Measurements from ENCODE around the gene CCDC182.

Gene CCDC182

DNA sequence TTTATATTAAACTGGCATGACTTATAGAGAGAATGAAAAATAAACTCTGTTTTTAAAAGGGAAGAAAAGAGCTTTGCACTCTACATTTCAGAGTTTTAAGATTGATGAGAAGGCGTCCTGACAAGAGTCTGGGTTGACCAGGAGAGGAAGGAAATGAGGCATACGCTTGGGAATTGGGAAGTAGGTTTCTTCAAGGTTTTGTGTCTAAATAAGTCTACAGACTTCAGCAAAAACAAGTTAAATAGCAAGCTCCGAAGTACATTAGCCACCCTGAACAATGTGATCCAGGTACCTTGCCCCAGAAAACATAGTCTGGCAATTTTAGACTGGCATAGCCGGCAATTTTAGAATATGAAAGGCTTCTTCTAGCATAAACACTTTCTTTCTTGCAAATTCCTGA, 28.5 kb upstream of the CCDC182 start:
- no peaks in the 10 kb centered on the region for H3F3A ChIP-seq (ENCODE audit: insufficient read depth, low read length)
- no peaks in the 10 kb centered on the region; the same call in 1 of the 2 replicates for H3K27me3 ChIP-seq (ENCODE audit: insufficient read depth, low read length)
- no peak overlapping the region for H2AFZ ChIP-seq (ENCODE audit: low read length)
- H3K36me3 ChIP-seq (ENCODE audit: insufficient read depth, low read length): no peaks in the 10 kb centered on the region
- no peaks in the 10 kb centered on the region for H3K9me3 ChIP-seq (ENCODE audit: low read length)
- H3K9me2 ChIP-seq (ENCODE audit: low read depth, low read length): no peaks in the 10 kb centered on the region
- no peak overlapping the region for H3K27ac ChIP-seq (ENCODE audit: low read depth, low read length, poor library complexity, severe bottlenecking)
- no peak overlapping the region for H3K9ac ChIP-seq (ENCODE audit: low read length)
- H3K4me3 ChIP-seq (ENCODE audit: low read depth, low read length, poor library complexity, severe bottlenecking): no peak overlapping the region
- no peaks in the 10 kb centered on the region for H3K79me2 ChIP-seq (ENCODE audit: insufficient read depth, low read length)
- no peak overlapping the region for H3K4me2 ChIP-seq (ENCODE audit: low read length)
- no peaks in the 10 kb centered on the region for H4K20me1 ChIP-seq (ENCODE audit: insufficient read depth, low read length)
- H3K4me1 ChIP-seq (ENCODE audit: insufficient read depth, low read length, severe bottlenecking): no peaks in the 10 kb centered on the region
- TF ChIP-seq, protein P1, sequence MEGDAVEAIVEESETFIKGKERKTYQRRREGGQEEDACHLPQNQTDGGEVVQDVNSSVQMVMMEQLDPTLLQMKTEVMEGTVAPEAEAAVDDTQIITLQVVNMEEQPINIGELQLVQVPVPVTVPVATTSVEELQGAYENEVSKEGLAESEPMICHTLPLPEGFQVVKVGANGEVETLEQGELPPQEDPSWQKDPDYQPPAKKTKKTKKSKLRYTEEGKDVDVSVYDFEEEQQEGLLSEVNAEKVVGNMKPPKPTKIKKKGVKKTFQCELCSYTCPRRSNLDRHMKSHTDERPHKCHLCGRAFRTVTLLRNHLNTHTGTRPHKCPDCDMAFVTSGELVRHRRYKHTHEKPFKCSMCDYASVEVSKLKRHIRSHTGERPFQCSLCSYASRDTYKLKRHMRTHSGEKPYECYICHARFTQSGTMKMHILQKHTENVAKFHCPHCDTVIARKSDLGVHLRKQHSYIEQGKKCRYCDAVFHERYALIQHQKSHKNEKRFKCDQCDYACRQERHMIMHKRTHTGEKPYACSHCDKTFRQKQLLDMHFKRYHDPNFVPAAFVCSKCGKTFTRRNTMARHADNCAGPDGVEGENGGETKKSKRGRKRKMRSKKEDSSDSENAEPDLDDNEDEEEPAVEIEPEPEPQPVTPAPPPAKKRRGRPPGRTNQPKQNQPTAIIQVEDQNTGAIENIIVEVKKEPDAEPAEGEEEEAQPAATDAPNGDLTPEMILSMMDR (IDR thresholded peaks at IDR 0.05; ENCODE audit: low read length): no peak
- no peak for TF ChIP-seq EZH2 (IDR thresholded peaks at IDR 0.05; ENCODE audit: borderline replicate concordance, low read length)

DNA sequence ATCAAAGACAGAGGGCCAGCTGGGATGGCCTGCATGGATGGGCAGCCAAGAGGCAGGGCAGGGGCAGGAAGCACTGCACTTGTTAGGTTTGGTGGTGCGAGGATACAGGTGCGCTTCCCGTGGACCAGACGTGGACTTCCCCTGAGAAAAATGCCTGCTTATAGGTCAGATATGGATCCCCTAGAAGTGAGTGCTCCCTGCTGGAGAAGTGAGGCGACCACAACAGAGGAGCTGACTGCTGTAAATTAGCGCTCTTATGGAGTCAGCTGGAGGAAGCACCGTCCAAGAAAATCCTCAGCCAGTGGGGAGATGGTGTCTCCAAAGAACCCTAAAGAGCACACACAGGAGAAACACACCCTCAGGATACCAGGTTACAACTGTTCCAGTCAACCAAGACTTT, 27.7 kb upstream of the CCDC182 start:
- no peaks in the 10 kb centered on the region for H3K9me2 ChIP-seq (ENCODE audit: low read depth, low read length)
- H3K27me3 ChIP-seq (ENCODE audit: insufficient read depth, low read length): no peaks in the 10 kb centered on the region; the same call in 1 of the 2 replicates
- H3K4me3 ChIP-seq (ENCODE audit: low read depth, low read length, poor library complexity, severe bottlenecking): no peak overlapping the region
- H3F3A ChIP-seq (ENCODE audit: insufficient read depth, low read length): no peaks in the 10 kb centered on the region
- H3K4me2 ChIP-seq (ENCODE audit: low read length): no peak overlapping the region
- no peaks in the 10 kb centered on the region for H3K36me3 ChIP-seq (ENCODE audit: insufficient read depth, low read length)
- H2AFZ ChIP-seq (ENCODE audit: low read length): no peak overlapping the region
- no peaks in the 10 kb centered on the region for H3K79me2 ChIP-seq (ENCODE audit: insufficient read depth, low read length)
- H4K20me1 ChIP-seq (ENCODE audit: insufficient read depth, low read length): no peaks in the 10 kb centered on the region
- no peak for TF ChIP-seq EZH2 (IDR thresholded peaks at IDR 0.05; ENCODE audit: borderline replicate concordance, low read length)
- TF ChIP-seq, protein P1 (IDR thresholded peaks at IDR 0.05; ENCODE audit: low read length): no peak
- no peak overlapping the region for H3K27ac ChIP-seq (ENCODE audit: low read depth, low read length, poor library complexity, severe bottlenecking)
- no peak overlapping the region for H3K9ac ChIP-seq (ENCODE audit: low read length)
- no peaks in the 10 kb centered on the region for H3K9me3 ChIP-seq (ENCODE audit: low read length)
- H3K4me1 ChIP-seq (ENCODE audit: insufficient read depth, low read length, severe bottlenecking): no peaks in the 10 kb centered on the region

DNA sequence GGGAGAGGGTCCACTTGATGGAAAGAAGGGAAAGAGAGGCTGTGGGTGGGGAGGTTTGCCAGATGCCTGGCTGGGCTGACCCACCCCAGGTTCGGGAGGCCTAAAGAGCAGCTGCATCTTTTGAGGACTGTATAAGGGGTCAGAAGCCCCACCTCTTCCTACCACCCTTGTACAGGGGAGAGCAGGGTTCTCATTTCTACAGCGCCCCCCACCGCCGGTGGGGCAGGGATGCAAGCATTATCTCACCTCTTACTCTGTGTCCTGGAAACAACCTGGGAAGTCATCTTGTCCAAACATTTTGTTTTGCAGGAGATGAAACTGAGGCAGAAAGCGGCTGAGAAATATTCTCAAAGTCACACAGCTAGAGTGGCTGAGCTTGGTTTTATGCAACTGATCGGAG, 22.5 kb upstream of the CCDC182 start:
- H3K4me1 ChIP-seq (ENCODE audit: insufficient read depth, low read length, severe bottlenecking): no peaks in the 10 kb centered on the region
- no peak overlapping the region for H3K4me2 ChIP-seq (ENCODE audit: low read length)
- TF ChIP-seq, protein P1 (IDR thresholded peaks at IDR 0.05; ENCODE audit: low read length): no peak
- TF ChIP-seq EZH2 (IDR thresholded peaks at IDR 0.05; ENCODE audit: borderline replicate concordance, low read length): no peak
- H3K4me3 ChIP-seq (ENCODE audit: low read depth, low read length, poor library complexity, severe bottlenecking): no peak overlapping the region
- no peaks in the 10 kb centered on the region for H3K79me2 ChIP-seq (ENCODE audit: insufficient read depth, low read length)
- 0 out of 2 replicates have a peak, but pooled peaks cover 3% of the 10 kb centered on the region for H3K27me3 ChIP-seq (ENCODE audit: insufficient read depth, low read length)
- no peaks in the 10 kb centered on the region for H4K20me1 ChIP-seq (ENCODE audit: insufficient read depth, low read length)
- H3K9me2 ChIP-seq (ENCODE audit: low read depth, low read length): no peaks in the 10 kb centered on the region
- H2AFZ ChIP-seq (ENCODE audit: low read length): no peak overlapping the region
- H3K27ac ChIP-seq (ENCODE audit: low read depth, low read length, poor library complexity, severe bottlenecking): no peak overlapping the region
- H3F3A ChIP-seq (ENCODE audit: insufficient read depth, low read length): no peaks in the 10 kb centered on the region
- H3K9ac ChIP-seq (ENCODE audit: low read length): no peak overlapping the region
- H3K9me3 ChIP-seq (ENCODE audit: low read length): no peaks in the 10 kb centered on the region
- H3K36me3 ChIP-seq (ENCODE audit: insufficient read depth, low read length): no peaks in the 10 kb centered on the region
